CD8-positive, alpha-beta memory T cell (primary cell): ENCODE measurements around the gene LEPROT. TPM values are rescaled to one million over a fixed set of nuclear protein-coding genes. Genes with fewer than 3 reads are reported as not detected.
A peak's percentile ranks its signal among the peaks of the same experiment; 100 is the strongest.

ENCODE experiments used
- CTCF ChIA-PET: fragments of 350-600 bp; sonication (Branson Sonifier 250); formaldehyde crosslinking; loops from one replicate; lab custom pipeline; 2021; ENCODE audit warnings: antibody characterized with exemption; lab: Charles Lee
- POLR2A ChIA-PET: fragments of 350-600 bp; sonication (Branson Sonifier 250); formaldehyde crosslinking; loops from one replicate; lab custom pipeline; 2021; ENCODE audit warnings: antibody characterized with exemption; lab: Charles Lee
- DNase-seq, 5 donors: peaks; one replicate each; pipeline versions ENCODE4 v3.0.0 to v3.0.0-alpha.2; 2020 to 2022; ENCODE audit warnings: mixed read lengths in 1 of 5
- H3K27ac ChIP-seq: one replicate; pipeline ENCODE4 v1.7.0; 2013; ENCODE audit warnings: low read depth, mild to moderate bottlenecking, low read length, moderate library complexity
- H3K27me3 ChIP-seq: 2 replicates; pipeline ENCODE4 v1.7.0; 2013; ENCODE audit warnings: low read length, mild to moderate bottlenecking; ENCODE audit not compliant: insufficient read depth, poor library complexity, severe bottlenecking
- H3K36me3 ChIP-seq: 2 replicates; pipeline ENCODE4 v1.7.0; 2013; ENCODE audit warnings: mild to moderate bottlenecking, low read length, moderate library complexity; ENCODE audit not compliant: insufficient read depth
- H3K4me1 ChIP-seq: 2 replicates; pipeline ENCODE4 v1.7.0; 2013; ENCODE audit warnings: mild to moderate bottlenecking, low read length, moderate library complexity; ENCODE audit not compliant: insufficient read depth
- H3K4me3 ChIP-seq: 2 replicates; pipeline ENCODE4 v1.7.0; 2013; ENCODE audit warnings: mild to moderate bottlenecking, low read length
- H3K9me3 ChIP-seq: 2 replicates; pipeline ENCODE4 v1.7.0; 2013; ENCODE audit warnings: mild to moderate bottlenecking, low read length
- H3K27ac Mint-ChIP-seq, 8 donors: one replicate each; pipeline ENCODE4 v1.8.0; 2020 to 2021; ENCODE audit warnings: mixed read lengths in 8 of 8, mild to moderate bottlenecking in 6 of 8, inconsistent platforms in 3 of 8, moderate library complexity in 3 of 8
- H3K27me3 Mint-ChIP-seq, 2 donors: one replicate each; pipeline ENCODE4 v1.8.0; 2020 to 2021; ENCODE audit warnings: mixed read lengths in 2 of 2, mild to moderate bottlenecking in 1 of 2, moderate library complexity in 1 of 2
- H3K36me3 Mint-ChIP-seq, 3 donors: one replicate each; pipeline ENCODE4 v1.8.0; 2020 to 2021; ENCODE audit warnings: mixed read lengths in 3 of 3, inconsistent platforms in 1 of 3, mild to moderate bottlenecking in 1 of 3
- H3K4me1 Mint-ChIP-seq, 3 donors: one replicate each; pipeline ENCODE4 v1.8.0; 2020 to 2021; ENCODE audit warnings: mixed read lengths in 3 of 3, inconsistent platforms in 1 of 3, mild to moderate bottlenecking in 1 of 3
- H3K4me3 Mint-ChIP-seq, 7 donors: one replicate each; pipeline ENCODE4 v1.8.0; 2020 to 2021; ENCODE audit warnings: mixed read lengths in 7 of 7, mild to moderate bottlenecking in 6 of 7, moderate library complexity in 4 of 7, inconsistent platforms in 2 of 7
- H3K9me3 Mint-ChIP-seq, 5 donors: one replicate each; pipeline ENCODE4 v1.8.0; 2020 to 2022; ENCODE audit warnings: mixed read lengths in 5 of 5, mild to moderate bottlenecking in 3 of 5, moderate library complexity in 2 of 5, inconsistent platforms in 1 of 5
- polyA plus RNA-seq: library from polyadenylated mRNA; unstranded; fragments of 300-500 nt; fragmentation: Illumina TruSeq; gene quantifications from one replicate; pipeline ENCODE4 v1.2.3, GENCODE V29; 2021
- total RNA-seq, 2 experiments: library from RNA; stranded (reverse); gene quantifications; one replicate each; pipeline ENCODE4 v1.2.3, GENCODE V29; 2021

The LEPROT gene
- total and polyA plus RNA-seq, 3 experiments from 2014 or later = 16.4 to 21.6 (median 18.1) TPM

DNA sequence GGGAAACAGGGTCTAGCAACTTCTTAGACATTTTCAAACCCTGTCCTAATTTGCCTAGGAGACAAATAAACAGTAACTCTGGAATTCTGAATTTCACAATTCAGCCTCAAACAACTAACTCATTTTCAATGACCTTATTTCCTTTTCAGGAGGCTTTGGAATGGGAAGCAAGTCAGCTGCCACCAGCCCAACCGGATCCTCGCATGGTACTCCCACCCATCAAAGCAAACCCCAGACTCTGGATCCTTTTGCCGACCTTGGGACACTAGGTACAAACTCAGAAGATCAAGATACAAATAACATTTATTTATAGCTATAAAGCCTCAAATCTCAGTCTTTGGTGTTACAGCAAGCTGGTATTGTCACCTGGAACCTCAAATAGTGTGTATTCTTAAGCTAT is 18.9 kb upstream of the LEPROT start:
- H3K27me3 ChIP-seq = no peaks in the 10 kb centered on the region

DNA sequence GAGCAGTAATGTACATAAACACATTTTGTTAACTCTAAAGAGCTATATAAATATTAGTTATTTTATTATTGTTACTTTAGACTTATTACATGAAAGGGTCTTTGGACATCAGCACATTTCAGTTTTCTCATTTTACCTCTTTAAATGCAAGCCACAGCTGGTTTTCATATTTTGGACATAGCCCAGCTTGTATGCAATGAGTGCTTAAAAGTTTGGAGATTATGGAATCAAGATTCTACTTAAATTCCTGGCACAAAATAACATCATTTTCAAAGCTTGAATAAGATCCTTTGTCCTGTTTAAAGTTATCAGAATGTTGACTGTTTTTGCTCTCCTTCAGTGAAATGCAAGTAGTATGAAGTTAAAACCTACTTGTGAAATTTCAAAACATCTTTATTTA is 15.5 kb upstream of the LEPROT start:
- no peak for DNase-seq
- Histone ChIP-seq H3K4me1 (no peaks in the 10 kb centered on the region), H3K9me3 (no peaks in the 10 kb centered on the region), H3K27me3 (no peaks in the 10 kb centered on the region), H3K27ac (no peak overlapping the region), H3K4me3 (no peak overlapping the region), H3K36me3 (no peaks in the 10 kb centered on the region)
- Mint-ChIP-seq H3K27ac (no peak overlapping the region), H3K4me1 (no peaks in the 10 kb centered on the region), H3K9me3 (peaks cover 0 to 3% (median 0%) of the 10 kb centered on the region in 5 donors), H3K36me3 (peaks cover 8 to 41% (median 9%) of the 10 kb centered on the region in 3 donors), H3K4me3 (no peak overlapping the region), H3K27me3 (peaks cover 0 to 7% of the 10 kb centered on the region in 2 donors)
- ChIA-PET POLR2A (no interaction called here), CTCF (no interaction called here)

More for the DNA sequence above, 18.9 kb upstream of the LEPROT start:
- ChIA-PET CTCF (no interaction called here), POLR2A (no interaction called here)
- Mint-ChIP-seq H3K4me3 (no peak overlapping the region), H3K27me3 (peaks cover 0 to 7% of the 10 kb centered on the region in 2 donors), H3K4me1 (no peaks in the 10 kb centered on the region), H3K9me3 (no peaks in the 10 kb centered on the region), H3K27ac (no peak overlapping the region), H3K36me3 (peaks cover 9 to 32% (median 12%) of the 10 kb centered on the region in 3 donors)
- no peak for DNase-seq
- H3K36me3 ChIP-seq = no peaks in the 10 kb centered on the region
- no peaks in the 10 kb centered on the region for H3K9me3 ChIP-seq
- H3K4me1 ChIP-seq = no peaks in the 10 kb centered on the region
- H3K27ac ChIP-seq = no peak overlapping the region
- H3K4me3 ChIP-seq = no peak overlapping the region

DNA sequence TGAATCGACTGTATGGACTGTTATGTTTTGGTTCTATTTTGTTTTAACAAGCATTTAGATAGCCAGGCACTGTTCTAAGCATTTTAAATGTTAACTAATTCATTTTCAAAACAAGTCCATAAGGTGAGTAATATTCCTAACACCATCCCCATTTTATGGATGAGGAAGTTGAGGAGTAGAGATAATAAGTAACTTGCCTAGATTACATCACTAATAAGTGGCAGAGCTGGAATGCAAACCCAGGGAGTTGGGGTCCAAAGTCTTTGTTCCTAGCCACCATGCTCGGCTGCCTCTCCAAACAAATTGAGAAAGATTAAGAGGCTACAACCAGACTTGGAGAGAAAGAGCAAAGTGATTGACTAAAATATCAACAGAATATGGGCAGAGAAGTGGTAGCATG is 12.6 kb upstream of the LEPROT start:
- no peak overlapping the region for H3K4me3 Mint-ChIP-seq
- no peaks in the 10 kb centered on the region for H3K4me1 ChIP-seq
- CTCF ChIA-PET = no interaction called here
- no peak overlapping the region for H3K4me3 ChIP-seq
- H3K9me3 Mint-ChIP-seq = peaks cover 0 to 4% (median 0%) of the 10 kb centered on the region in 5 donors
- POLR2A ChIA-PET = no interaction called here
- no peaks in the 10 kb centered on the region for H3K4me1 Mint-ChIP-seq
- no peaks in the 10 kb centered on the region for H3K36me3 ChIP-seq
- H3K9me3 ChIP-seq = no peaks in the 10 kb centered on the region
- no peaks in the 10 kb centered on the region for H3K27me3 ChIP-seq
- DNase-seq = no peak
- peaks cover 6 to 7% of the 10 kb centered on the region in 2 donors for H3K27me3 Mint-ChIP-seq
- no peak overlapping the region for H3K27ac Mint-ChIP-seq
- peaks cover 5 to 30% (median 8%) of the 10 kb centered on the region in 3 donors for H3K36me3 Mint-ChIP-seq
- no peak overlapping the region for H3K27ac ChIP-seq

DNA sequence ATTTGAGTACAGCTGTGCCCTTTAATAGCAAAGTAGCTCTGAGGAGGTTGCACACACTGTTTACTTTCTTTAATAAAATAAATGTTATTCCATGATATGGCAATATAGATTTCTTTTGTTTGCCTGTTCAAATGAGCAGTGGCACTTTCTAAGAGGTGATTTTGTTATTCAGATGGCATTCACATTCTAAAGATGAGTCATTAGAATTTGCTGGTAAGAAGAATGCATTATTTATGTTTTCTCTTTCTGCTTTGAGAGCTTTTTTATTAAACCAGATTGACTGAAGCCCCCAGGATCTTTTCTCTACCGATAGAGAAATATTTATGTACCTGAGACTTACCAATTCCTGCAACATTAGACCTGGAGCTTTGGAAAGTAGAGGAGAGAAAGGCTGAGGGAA is 11.2 kb upstream of the LEPROT start:
- ChIA-PET POLR2A (no interaction called here), CTCF (interaction anchor here (1.5 kb wide), 1 partner anchor 11 kb away, joined by 5 read pairs; the partner anchor contains the start of genes LEPR and LEPROT)
- Histone ChIP-seq H3K9me3 (no peaks in the 10 kb centered on the region), H3K27me3 (no peaks in the 10 kb centered on the region), H3K27ac (no peak overlapping the region), H3K4me1 (no peaks in the 10 kb centered on the region), H3K36me3 (no peaks in the 10 kb centered on the region), H3K4me3 (no peak overlapping the region)
- Mint-ChIP-seq H3K9me3 (peaks cover 0 to 4% (median 0%) of the 10 kb centered on the region in 5 donors), H3K4me1 (no peaks in the 10 kb centered on the region), H3K4me3 (no peak overlapping the region), H3K36me3 (peaks cover 5 to 30% (median 9%) of the 10 kb centered on the region in 3 donors), H3K27ac (no peak overlapping the region), H3K27me3 (peaks cover 6 to 10% of the 10 kb centered on the region in 2 donors)
- no peak for DNase-seq

DNA sequence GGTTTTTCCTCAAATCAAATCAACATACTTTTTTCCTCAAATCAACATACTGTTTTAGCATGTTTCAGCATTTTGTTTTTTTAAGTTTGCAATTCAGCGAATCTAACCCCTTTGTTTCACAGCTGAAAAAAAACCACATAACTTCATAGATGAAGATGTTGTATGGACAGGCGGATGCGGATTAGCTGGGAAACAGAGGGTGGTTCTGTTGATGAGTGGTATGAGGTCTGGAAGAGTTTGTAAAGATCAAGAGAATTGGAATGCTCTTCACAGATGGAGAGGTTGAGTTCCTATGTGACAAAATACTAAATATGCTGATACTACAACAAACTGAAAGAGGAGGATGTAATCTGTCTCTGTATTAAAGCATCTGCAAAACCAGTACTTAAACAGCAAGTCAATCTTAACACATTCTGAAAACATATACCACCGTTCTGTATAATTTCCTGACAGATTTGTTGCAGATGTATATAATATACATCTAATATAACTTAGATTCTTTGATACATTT is 10.6 kb upstream of the LEPROT start:
- Mint-ChIP-seq H3K9me3 (peaks cover 0 to 4% (median 0%) of the 10 kb centered on the region in 5 donors), H3K36me3 (peaks cover 5 to 30% (median 9%) of the 10 kb centered on the region in 3 donors), H3K4me3 (no peak overlapping the region), H3K4me1 (no peaks in the 10 kb centered on the region), H3K27ac (no peak overlapping the region), H3K27me3 (peaks cover 6 to 10% of the 10 kb centered on the region in 2 donors)
- Histone ChIP-seq H3K27me3 (no peaks in the 10 kb centered on the region), H3K36me3 (no peaks in the 10 kb centered on the region), H3K9me3 (no peaks in the 10 kb centered on the region), H3K27ac (no peak overlapping the region), H3K4me1 (no peaks in the 10 kb centered on the region), H3K4me3 (no peak overlapping the region)
- no peak for DNase-seq
- CTCF ChIA-PET = interaction anchor here (1.5 kb wide), 1 partner anchor 10 kb away, joined by 5 read pairs; the partner anchor contains the start of genes LEPR and LEPROT
- POLR2A ChIA-PET = interaction anchor here (0.7 kb wide), 1 partner anchor 10 kb away, joined by 4 read pairs; the partner anchor contains the start of genes LEPR and LEPROT

DNA sequence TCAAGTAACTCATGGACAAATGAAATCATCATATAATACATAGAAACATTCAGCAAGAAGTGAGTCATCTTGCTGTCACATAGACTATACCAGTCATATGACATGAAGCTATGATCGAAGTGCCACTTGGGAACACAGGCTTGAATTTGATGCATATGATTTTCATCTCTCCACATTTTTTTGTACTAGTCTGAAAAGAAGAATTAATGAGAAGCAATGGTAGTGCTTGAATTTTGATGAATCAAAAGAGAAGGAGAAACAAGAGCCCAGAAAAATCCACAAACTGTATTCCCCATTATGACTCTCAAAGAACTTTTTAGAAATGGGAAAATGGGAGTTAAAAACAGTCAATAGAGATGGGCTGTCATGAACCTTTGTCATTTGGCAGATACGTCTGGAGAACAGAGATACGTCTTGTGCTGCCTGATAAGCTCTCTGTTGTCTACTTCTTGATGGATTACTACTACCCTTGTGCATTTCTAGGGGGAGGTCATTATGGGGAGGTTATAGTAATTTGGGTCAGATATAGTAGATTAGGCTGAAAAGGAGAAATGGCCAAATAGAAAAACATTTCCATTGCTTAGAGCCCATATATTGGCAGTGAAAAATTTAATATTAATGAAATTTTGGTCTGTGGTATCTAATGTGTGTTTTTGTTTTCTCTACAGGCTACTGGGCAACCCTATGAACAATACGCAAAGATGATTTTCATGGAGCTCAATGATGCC is 8.0 kb upstream of the LEPROT start:
- Mint-ChIP-seq H3K9me3 (peaks cover 0 to 4% (median 0%) of the 10 kb centered on the region in 5 donors), H3K27me3 (peaks cover 6% of the 10 kb centered on the region in 2 donors), H3K36me3 (peaks cover 3 to 16% (median 5%) of the 10 kb centered on the region in 3 donors), H3K4me3 (no peak overlapping the region), H3K4me1 (no peaks in the 10 kb centered on the region), H3K27ac (no peak overlapping the region)
- Histone ChIP-seq H3K36me3 (no peaks in the 10 kb centered on the region), H3K27ac (peak overlapping the region; percentile 58), H3K9me3 (no peaks in the 10 kb centered on the region), H3K4me1 (no peaks in the 10 kb centered on the region), H3K27me3 (no peaks in the 10 kb centered on the region), H3K4me3 (no peak overlapping the region)
- no peak for DNase-seq
- CTCF ChIA-PET = no interaction called here
- POLR2A ChIA-PET = no interaction called here

DNA sequence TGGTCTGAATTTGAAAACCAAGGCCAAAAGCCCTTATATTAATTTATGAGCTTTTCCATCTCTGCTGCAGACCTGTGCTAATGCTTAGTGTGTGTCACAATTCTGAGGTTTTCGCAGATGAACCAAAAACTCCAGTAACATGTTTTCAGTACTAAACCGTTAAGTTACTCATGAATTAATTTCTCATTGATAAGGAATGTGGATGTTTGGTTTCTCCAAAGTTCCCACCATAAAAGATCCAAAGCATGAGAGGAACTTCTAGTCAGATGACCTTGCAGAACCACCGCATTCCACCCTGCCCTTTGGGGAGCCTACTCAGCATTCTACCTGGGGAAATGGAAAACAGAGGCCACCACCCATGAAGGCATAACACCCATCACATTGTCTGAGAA is 7.5 kb upstream of the LEPROT start:
- Mint-ChIP-seq H3K27me3 (peaks cover 6% of the 10 kb centered on the region in 2 donors), H3K4me3 (no peak overlapping the region), H3K9me3 (peaks cover 0 to 4% (median 0%) of the 10 kb centered on the region in 5 donors), H3K27ac (no peak overlapping the region), H3K36me3 (peaks cover 3 to 15% (median 5%) of the 10 kb centered on the region in 3 donors), H3K4me1 (no peaks in the 10 kb centered on the region)
- Histone ChIP-seq H3K9me3 (no peaks in the 10 kb centered on the region), H3K27ac (peak overlapping the region; percentile 55), H3K4me3 (no peak overlapping the region), H3K27me3 (no peaks in the 10 kb centered on the region), H3K36me3 (no peaks in the 10 kb centered on the region), H3K4me1 (no peaks in the 10 kb centered on the region)
- no peak for DNase-seq
- ChIA-PET CTCF (no interaction called here), POLR2A (no interaction called here)

DNA sequence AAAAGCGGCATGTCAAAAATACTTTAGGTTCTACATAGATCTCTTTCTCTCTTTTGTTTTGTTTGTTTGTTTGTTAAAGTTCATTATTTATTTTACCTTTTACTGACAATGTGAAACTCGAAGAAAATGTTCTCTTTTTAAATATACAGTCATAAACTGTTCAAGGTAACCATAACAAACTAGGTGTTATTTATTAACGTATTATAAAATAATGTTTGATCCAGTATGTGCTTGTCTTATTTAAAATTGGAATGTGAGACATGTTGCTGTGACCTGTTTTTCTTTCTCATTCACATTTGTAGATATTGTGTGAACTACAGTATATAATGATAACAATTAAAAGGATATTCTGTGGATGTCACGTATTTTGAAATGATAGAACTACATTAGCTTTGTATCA is 5.9 kb upstream of the LEPROT start:
- Histone ChIP-seq H3K4me1 (peaks cover 6% of the 10 kb centered on the region), H3K9me3 (no peaks in the 10 kb centered on the region), H3K27me3 (no peaks in the 10 kb centered on the region), H3K36me3 (no peaks in the 10 kb centered on the region), H3K27ac (no peak overlapping the region), H3K4me3 (no peak overlapping the region)
- Mint-ChIP-seq H3K4me3 (no peak overlapping the region), H3K9me3 (peaks cover 0 to 4% (median 0%) of the 10 kb centered on the region in 5 donors), H3K4me1 (peaks cover 6 to 9% (median 8%) of the 10 kb centered on the region in 3 donors), H3K27me3 (peaks cover 6% of the 10 kb centered on the region in 2 donors), H3K27ac (no peak overlapping the region), H3K36me3 (peaks cover 3 to 6% (median 5%) of the 10 kb centered on the region in 3 donors)
- CTCF ChIA-PET = interaction anchor here (0.6 kb wide), 1 partner anchor 898 kb away, joined by 3 read pairs; no protein-coding TSS in a partner anchor
- no peak for DNase-seq
- POLR2A ChIA-PET = no interaction called here
